Muscle of back (tissue), 11 donors: ENCODE results near the gene MITF. TPM values are rescaled to one million over a fixed set of nuclear protein-coding genes. Genes with fewer than 3 reads are reported as not detected.
A peak's percentile ranks its signal among the peaks of the same experiment; 100 is the strongest.

Experiments used
- DNase-seq, 3 donors: peaks; one replicate each; pipeline versions ENCODE4 v3.0.0 to v3.0.0-alpha.2; 2013
- polyA plus RNA-seq, 10 donors: library from polyadenylated mRNA; unstranded; fragments of 120-200 nt; gene quantifications; one replicate each; pipeline ENCODE4 v1.2.1, GENCODE V29; 2013; ENCODE audit not compliant: insufficient read length in 10 of 10

The MITF gene
- polyA plus RNA-seq, 10 donors: 4.2 to 14.9 (median 6.2) TPM

- DNase-seq: no peak
These were observed 14.4 kb upstream of the MITF start for GRCh38 chr3:69724722-69725435.

GRCh38 chr3:69725994-69726571, 13.2 kb upstream of the MITF start:
- DNase-seq: no peak

DNA sequence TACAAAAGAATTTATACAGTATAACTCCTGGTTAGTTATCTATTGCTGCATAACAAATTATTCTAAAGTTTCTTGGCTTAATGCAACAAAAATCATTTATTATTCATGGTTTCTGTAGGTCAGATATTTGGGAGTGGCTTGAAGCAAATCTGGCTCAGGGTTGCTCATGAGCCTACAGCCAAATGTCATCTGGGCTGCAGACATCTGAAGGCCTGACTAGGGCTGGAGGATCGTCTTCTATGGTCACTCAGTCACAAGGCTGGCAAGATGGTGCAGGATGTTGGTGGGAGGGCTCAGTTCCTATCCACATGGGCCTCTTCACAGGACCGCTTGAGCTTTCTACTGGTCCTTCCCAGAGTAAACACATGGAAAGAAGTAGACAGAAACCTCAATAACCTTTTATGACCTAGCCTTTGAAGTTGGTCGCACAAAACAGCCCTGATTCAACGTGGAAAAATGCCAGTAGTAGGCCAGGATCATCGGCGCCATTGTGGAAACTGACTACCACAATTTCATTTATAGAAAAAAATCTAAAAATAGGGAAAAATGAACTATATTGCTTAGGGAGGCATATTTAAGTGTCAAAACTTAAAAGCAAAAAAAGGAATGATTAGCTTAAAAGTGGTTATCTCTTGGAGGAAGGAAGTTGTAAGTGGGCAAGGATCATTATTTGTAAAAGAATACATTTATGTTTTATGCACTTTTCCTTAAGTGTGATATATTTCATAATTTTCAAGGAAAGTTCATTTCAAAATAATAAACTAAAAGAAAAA, 9.9 kb upstream of the MITF start:
- no peak for DNase-seq

DNA sequence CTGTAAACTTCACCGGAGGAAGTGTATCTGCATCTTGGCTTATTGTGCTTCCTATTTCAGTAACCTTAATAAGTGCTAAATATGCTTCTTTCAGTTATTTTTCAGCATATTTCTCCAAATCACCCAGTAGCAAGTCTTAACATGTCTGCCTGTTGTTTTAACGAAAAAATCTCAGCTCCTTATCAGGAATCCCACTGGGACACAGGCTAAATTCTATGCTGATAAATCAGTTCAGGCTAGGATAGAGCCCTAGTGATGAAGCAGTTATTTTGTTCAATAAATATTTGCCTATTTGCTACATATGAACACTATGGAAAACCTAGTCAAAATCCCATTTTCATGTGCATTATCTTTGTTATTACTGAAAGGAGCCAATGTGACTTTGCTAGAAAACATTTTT, 8.2 kb upstream of the MITF start:
- no peak for DNase-seq

DNA sequence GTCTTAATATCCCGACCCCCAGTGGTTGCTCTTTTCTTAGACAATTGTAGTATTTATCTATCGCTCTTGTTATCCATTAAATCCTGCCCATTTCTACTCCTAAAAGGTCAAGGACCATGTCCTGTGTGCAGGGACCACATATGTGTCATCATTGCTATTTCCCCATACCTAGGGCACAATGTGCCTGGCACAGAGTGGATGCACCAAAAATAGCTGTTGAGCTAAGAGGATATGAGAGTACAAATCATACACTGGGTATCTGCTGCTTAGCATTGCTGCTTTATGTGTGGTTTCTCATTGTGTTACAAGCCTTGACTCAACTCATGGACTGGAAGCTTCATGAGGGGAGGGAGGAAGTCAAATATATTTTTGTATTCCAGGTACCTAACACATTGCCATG, 3.4 kb upstream of the MITF start:
- no peak for DNase-seq

DNA sequence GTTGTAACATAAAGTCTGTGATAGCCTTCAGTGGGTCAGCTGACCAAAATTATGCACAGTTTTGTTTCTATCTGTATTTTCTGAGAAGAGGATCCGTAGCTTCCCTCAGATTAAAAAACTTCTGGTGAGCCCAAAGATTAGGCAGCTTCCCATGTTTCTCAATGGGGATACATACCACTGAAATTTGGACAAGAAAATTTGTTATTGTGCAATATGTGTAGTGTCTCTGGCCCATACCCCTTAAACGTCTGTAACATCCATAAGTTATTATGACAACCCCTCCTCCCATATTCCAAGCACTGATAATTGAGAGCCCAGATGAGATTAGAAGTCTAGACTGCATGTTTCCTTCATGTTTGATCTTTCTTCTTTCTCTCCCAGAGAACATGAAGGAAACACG, 1.9 kb upstream of the MITF start:
- no peak for DNase-seq

- DNase-seq: peak in 1 of 3 donors; percentile 28
These were observed 949 bp upstream of the MITF start for GRCh38 chr3:69738315-69738714.

DNA sequence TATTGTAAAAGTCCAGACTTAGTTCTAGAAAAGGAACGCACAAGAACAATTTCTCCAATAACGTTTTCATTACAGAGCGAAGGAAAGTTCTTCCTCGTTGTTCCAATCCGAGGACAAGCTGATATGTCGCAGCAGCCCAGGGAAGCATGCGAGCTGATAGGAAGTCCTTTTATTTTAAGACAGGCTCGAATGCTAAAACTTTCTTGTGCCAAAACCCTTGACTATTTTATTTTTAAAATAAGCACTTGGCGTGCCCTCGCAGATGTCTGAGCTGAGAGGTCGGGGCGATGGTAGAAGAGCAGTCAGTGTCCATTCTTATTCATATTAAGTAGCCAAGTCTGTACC, 433 bp upstream of the MITF start:
- no peak for DNase-seq

DNA sequence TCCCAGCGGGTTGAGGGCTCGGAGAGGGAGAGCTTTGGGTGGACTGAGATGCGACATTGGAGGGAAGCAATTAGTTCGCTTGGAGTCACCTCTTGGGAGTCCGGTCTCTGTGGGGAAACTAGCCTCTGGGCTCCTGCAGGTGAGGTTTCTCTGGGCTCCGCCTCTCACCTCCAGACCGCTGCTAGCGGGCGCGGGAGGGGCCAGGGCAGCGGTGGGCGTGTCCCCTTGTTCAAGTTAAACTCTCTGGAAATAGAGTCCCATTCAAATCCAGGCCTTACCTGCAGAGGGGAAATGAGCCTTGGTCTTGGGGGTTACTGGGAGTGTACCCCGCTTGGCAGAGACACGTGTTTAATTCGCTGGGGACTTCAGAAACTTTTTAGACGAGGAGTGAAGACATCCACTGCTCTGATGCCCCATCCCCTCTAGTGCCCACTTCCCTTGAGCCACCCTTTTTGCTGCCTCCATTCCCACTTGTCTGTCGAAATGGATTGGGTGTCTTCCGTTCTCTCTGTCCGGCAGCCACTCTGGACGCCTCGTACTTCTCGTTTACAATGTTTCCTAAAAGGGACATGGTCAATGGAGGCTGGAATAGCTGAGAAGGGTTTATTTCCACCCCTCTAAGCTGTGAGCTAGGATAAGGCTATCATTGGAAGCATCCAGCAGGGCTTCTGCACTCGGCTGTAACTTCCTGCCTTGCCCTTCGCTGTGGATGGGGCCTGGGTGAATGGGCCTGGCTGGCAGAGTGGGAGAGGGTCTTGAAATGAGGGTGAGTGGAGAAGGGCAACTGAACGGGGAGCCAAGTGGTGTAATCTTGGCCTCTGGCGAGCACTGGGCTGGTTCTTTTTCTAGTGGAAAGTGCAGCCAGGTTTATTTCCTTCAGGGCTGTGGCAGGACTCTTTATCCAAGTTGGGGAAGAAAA, 1.1 kb downstream of the MITF start:
- peak in 1 of 3 donors; percentile 28 for DNase-seq

GRCh38 chr3:69741032-69741767, 1.9 kb downstream of the MITF start:
- peak in 1 of 3 donors; percentile 28 for DNase-seq

- no peak for DNase-seq
These were observed 3.1 kb downstream of the MITF start for GRCh38 chr3:69742391-69742790.

DNA sequence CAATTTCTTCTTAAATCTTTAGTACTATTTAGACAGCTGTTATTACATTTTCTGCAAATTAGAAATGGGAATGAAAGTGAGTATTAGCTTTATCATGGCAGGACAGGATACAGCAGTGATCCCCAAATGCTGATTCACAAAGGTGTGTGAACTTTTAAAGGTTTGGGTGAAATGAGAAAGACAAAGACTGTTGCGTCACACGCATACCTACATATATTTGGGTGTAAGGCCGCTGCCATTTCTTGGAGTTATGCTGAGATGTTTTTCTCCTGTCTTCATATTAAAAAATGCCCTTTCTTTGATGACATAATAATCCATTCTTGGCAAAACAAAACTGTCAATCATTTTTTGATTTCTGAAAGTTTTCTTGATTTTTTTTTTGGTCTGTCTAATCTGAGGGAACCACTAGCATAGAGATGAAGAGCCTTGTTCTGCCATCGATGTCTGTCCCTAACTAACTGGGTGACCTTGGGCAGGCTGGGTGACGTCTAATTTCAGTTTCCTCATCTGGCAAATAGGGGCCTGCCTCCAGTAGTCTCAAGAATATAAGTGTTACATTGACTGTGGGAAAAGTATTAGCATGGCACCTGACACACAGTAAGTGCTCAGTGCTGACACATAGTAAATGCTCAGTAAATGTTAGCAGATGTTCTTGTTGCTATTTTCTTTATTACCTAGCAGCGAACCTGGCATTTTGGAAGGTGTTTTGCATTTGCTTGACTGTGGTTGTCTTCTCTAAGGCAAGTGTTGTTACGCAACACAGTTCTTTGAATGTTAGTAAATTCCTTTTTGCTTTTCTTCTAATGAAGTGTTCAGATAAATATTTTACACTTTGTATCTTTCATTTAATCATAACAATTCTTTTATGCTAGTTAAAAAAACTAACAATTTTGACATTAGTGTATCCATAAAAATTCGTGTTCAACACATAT, 5.0 kb downstream of the MITF start:
- DNase-seq: no peak

GRCh38 chr3:69745505-69745904, 6.2 kb downstream of the MITF start:
- DNase-seq: no peak

- peak; percentile 74 to 87 (median 78) for DNase-seq
These were observed 6.9 kb downstream of the MITF start for GRCh38 chr3:69746119-69746518.

- DNase-seq: no peak
These were observed 8.4 kb downstream of the MITF start for GRCh38 chr3:69747511-69748258.

- no peak for DNase-seq
These were observed 9.2 kb downstream of the MITF start for GRCh38 chr3:69748503-69748902.

GRCh38 chr3:69749461-69749860, 10.2 kb downstream of the MITF start:
- no peak for DNase-seq

DNA sequence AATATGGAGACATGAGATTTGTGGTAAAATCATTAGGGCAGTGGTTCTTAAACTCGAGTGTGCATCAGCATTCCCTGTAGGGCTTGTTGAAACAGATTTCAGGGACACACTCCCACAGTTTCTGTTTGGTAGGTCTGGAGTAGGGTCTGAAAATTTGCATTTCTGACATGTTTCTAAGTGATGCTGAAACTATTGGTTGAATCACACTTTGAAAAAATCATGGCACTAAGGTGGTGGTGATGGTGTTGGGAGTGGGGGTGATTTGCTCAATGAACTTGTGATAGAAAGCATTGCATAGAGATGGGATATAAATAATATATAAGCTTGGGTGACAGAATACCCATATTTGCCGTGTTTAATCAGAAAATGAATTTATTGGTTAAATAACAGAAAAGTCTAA, 11.3 kb downstream of the MITF start:
- DNase-seq: no peak

- DNase-seq: no peak
These were observed 11.8 kb downstream of the MITF start for GRCh38 chr3:69751074-69751476.
